ENCODE results near the gene NTM. TPM values are rescaled to one million over a fixed set of nuclear protein-coding genes. Genes with fewer than 3 reads are reported as not detected.

Gene NTM
- total RNA-seq, 1 donor from 2014 or later = not detected

GRCh38 chr11:132123854-132124835 is 753.7 kb downstream of the NTM start:
- H3K4me1 Mint-ChIP-seq (ENCODE audit: low read depth) = no peaks in the 10 kb centered on the region
- no peaks in the 10 kb centered on the region for H3K27me3 Mint-ChIP-seq (ENCODE audit: insufficient read depth)
- no peak for DNase-seq (ENCODE audit: low spot score)
- H3K27ac Mint-ChIP-seq = no peak overlapping the region
- H3K4me3 Mint-ChIP-seq = no peak overlapping the region
- intact Hi-C loops (cut with micrococcal nuclease) = no loop called here
- no peaks in the 10 kb centered on the region for H3K36me3 Mint-ChIP-seq (ENCODE audit: low read depth)
- no peaks in the 10 kb centered on the region for H3K9me3 Mint-ChIP-seq

GRCh38 chr11:132125988-132126871 is 755.8 kb downstream of the NTM start:
- no peaks in the 10 kb centered on the region for H3K36me3 Mint-ChIP-seq (ENCODE audit: low read depth)
- no peak for DNase-seq (ENCODE audit: low spot score)
- H3K27me3 Mint-ChIP-seq (ENCODE audit: insufficient read depth) = no peaks in the 10 kb centered on the region
- H3K4me3 Mint-ChIP-seq = no peak overlapping the region
- no peaks in the 10 kb centered on the region for H3K4me1 Mint-ChIP-seq (ENCODE audit: low read depth)
- H3K9me3 Mint-ChIP-seq = no peaks in the 10 kb centered on the region
- intact Hi-C loops (cut with micrococcal nuclease) = no loop called here
- no peak overlapping the region for H3K27ac Mint-ChIP-seq

- H3K27ac Mint-ChIP-seq = no peak overlapping the region
- no peaks in the 10 kb centered on the region for H3K4me1 Mint-ChIP-seq (ENCODE audit: low read depth)
- no peak for DNase-seq (ENCODE audit: low spot score)
- no peaks in the 10 kb centered on the region for H3K36me3 Mint-ChIP-seq (ENCODE audit: low read depth)
- H3K4me3 Mint-ChIP-seq = no peak overlapping the region
- H3K27me3 Mint-ChIP-seq (ENCODE audit: insufficient read depth) = no peaks in the 10 kb centered on the region
- H3K9me3 Mint-ChIP-seq = no peaks in the 10 kb centered on the region
- intact Hi-C loops (cut with micrococcal nuclease) = no loop called here
Measured at GRCh38 chr11:132126973-132127899, 756.8 kb downstream of the NTM start.

GRCh38 chr11:132127900-132128288 is 757.5 kb downstream of the NTM start:
- H3K9me3 Mint-ChIP-seq = no peaks in the 10 kb centered on the region
- intact Hi-C loops (cut with micrococcal nuclease) = no loop called here

GRCh38 chr11:132131047-132131446 is 760.6 kb downstream of the NTM start:
- Mint-ChIP-seq H3K27ac (no peak overlapping the region), H3K4me3 (no peak overlapping the region), H3K4me1 (ENCODE audit: low read depth) (no peaks in the 10 kb centered on the region), H3K27me3 (ENCODE audit: insufficient read depth) (no peaks in the 10 kb centered on the region), H3K9me3 (no peaks in the 10 kb centered on the region), H3K36me3 (ENCODE audit: low read depth) (no peaks in the 10 kb centered on the region)
- DNase-seq (ENCODE audit: low spot score) = no peak
- intact Hi-C loops (cut with micrococcal nuclease) = loop anchor here (10.0 kb wide), 1 partner anchor 64 kb away; no protein-coding TSS in a partner anchor

More at GRCh38 chr11:132127900-132128288, 757.5 kb downstream of the NTM start:
- Mint-ChIP-seq H3K4me3 (no peak overlapping the region), H3K4me1 (ENCODE audit: low read depth) (no peaks in the 10 kb centered on the region), H3K27me3 (ENCODE audit: insufficient read depth) (no peaks in the 10 kb centered on the region), H3K36me3 (ENCODE audit: low read depth) (no peaks in the 10 kb centered on the region), H3K27ac (no peak overlapping the region)
- DNase-seq (ENCODE audit: low spot score) = no peak

- Mint-ChIP-seq H3K9me3 (no peaks in the 10 kb centered on the region), H3K4me3 (no peak overlapping the region), H3K4me1 (ENCODE audit: low read depth) (no peaks in the 10 kb centered on the region), H3K36me3 (ENCODE audit: low read depth) (no peaks in the 10 kb centered on the region), H3K27ac (no peak overlapping the region), H3K27me3 (ENCODE audit: insufficient read depth) (no peaks in the 10 kb centered on the region)
- DNase-seq (ENCODE audit: low spot score) = no peak
- intact Hi-C loops (cut with micrococcal nuclease) = loop anchor here (10.0 kb wide), 1 partner anchor 63 kb away; no protein-coding TSS in a partner anchor
Measured at GRCh38 chr11:132131961-132132360, 761.5 kb downstream of the NTM start.

- Mint-ChIP-seq H3K4me1 (ENCODE audit: low read depth) (no peaks in the 10 kb centered on the region), H3K27ac (no peak overlapping the region), H3K4me3 (no peak overlapping the region), H3K9me3 (no peaks in the 10 kb centered on the region), H3K27me3 (ENCODE audit: insufficient read depth) (no peaks in the 10 kb centered on the region), H3K36me3 (ENCODE audit: low read depth) (no peaks in the 10 kb centered on the region)
- no peak for DNase-seq (ENCODE audit: low spot score)
- intact Hi-C loops (cut with micrococcal nuclease) = loop anchor here (10.0 kb wide), 1 partner anchor 60 kb away; no protein-coding TSS in a partner anchor
Measured at GRCh38 chr11:132134322-132134721, 763.9 kb downstream of the NTM start.

- H3K4me1 Mint-ChIP-seq (ENCODE audit: low read depth) = no peaks in the 10 kb centered on the region
- intact Hi-C loops (cut with micrococcal nuclease) = loop anchor here (10.0 kb wide), 1 partner anchor 57 kb away; no protein-coding TSS in a partner anchor
- H3K9me3 Mint-ChIP-seq = no peaks in the 10 kb centered on the region
- H3K27me3 Mint-ChIP-seq (ENCODE audit: insufficient read depth) = no peaks in the 10 kb centered on the region
- H3K4me3 Mint-ChIP-seq = no peak overlapping the region
- H3K27ac Mint-ChIP-seq = no peak overlapping the region
- DNase-seq (ENCODE audit: low spot score) = no peak
- H3K36me3 Mint-ChIP-seq (ENCODE audit: low read depth) = no peaks in the 10 kb centered on the region
Measured at GRCh38 chr11:132137289-132137980, 767.0 kb downstream of the NTM start.

- intact Hi-C loops (cut with micrococcal nuclease) = loop anchor here (10.0 kb wide), 1 partner anchor 57 kb away; no protein-coding TSS in a partner anchor
- Mint-ChIP-seq H3K4me1 (ENCODE audit: low read depth) (no peaks in the 10 kb centered on the region), H3K27ac (no peak overlapping the region)
Measured at GRCh38 chr11:132137981-132138313, 767.5 kb downstream of the NTM start.

GRCh38 chr11:132139181-132139580 is 768.8 kb downstream of the NTM start:
- no peaks in the 10 kb centered on the region for H3K27me3 Mint-ChIP-seq (ENCODE audit: insufficient read depth)
- no peak overlapping the region for H3K4me3 Mint-ChIP-seq
- H3K4me1 Mint-ChIP-seq (ENCODE audit: low read depth) = no peaks in the 10 kb centered on the region
- no peaks in the 10 kb centered on the region for H3K9me3 Mint-ChIP-seq
- no peak for DNase-seq (ENCODE audit: low spot score)
- H3K36me3 Mint-ChIP-seq (ENCODE audit: low read depth) = no peaks in the 10 kb centered on the region
- no peak overlapping the region for H3K27ac Mint-ChIP-seq
- intact Hi-C loops (cut with micrococcal nuclease) = loop anchor here (10.0 kb wide), 1 partner anchor 56 kb away; no protein-coding TSS in a partner anchor

More at GRCh38 chr11:132137981-132138313, 767.5 kb downstream of the NTM start:
- Mint-ChIP-seq H3K36me3 (ENCODE audit: low read depth) (no peaks in the 10 kb centered on the region), H3K9me3 (no peaks in the 10 kb centered on the region), H3K27me3 (ENCODE audit: insufficient read depth) (no peaks in the 10 kb centered on the region), H3K4me3 (no peak overlapping the region)
- no peak for DNase-seq (ENCODE audit: low spot score)

- no peaks in the 10 kb centered on the region for H3K9me3 Mint-ChIP-seq
- H3K27me3 Mint-ChIP-seq (ENCODE audit: insufficient read depth) = no peaks in the 10 kb centered on the region
- H3K27ac Mint-ChIP-seq = no peak overlapping the region
- H3K36me3 Mint-ChIP-seq (ENCODE audit: low read depth) = no peaks in the 10 kb centered on the region
- intact Hi-C loops (cut with micrococcal nuclease) = no loop called here
- no peak for DNase-seq (ENCODE audit: low spot score)
- H3K4me3 Mint-ChIP-seq = no peak overlapping the region
- H3K4me1 Mint-ChIP-seq (ENCODE audit: low read depth) = no peaks in the 10 kb centered on the region
Measured at GRCh38 chr11:132140056-132140455, 769.6 kb downstream of the NTM start.
